ENCODE measurements around the gene BFSP1.

Gene BFSP1

GRCh38 chr20:17542481-17542880 lies 11.3 kb upstream of the BFSP1 start:
- TF ChIP-seq CTCF (IDR thresholded peaks at IDR 0.05; ENCODE audit: low read depth, low read length), result no peak
- no peak overlapping the region for H3K4me3 ChIP-seq (ENCODE audit: low read depth, low read length)

- H3K4me3 ChIP-seq (ENCODE audit: low read depth, low read length), result no peak overlapping the region
- TF ChIP-seq CTCF (IDR thresholded peaks at IDR 0.05; ENCODE audit: low read depth, low read length), result no peak
Observed at GRCh38 chr20:17541996-17542395, 10.8 kb upstream of the BFSP1 start.

GRCh38 chr20:17541596-17541995 lies 10.4 kb upstream of the BFSP1 start:
- no peak overlapping the region for H3K4me3 ChIP-seq (ENCODE audit: low read depth, low read length)
- TF ChIP-seq CTCF (IDR thresholded peaks at IDR 0.05; ENCODE audit: low read depth, low read length), result no peak

GRCh38 chr20:17538517-17539170 lies 7.5 kb upstream of the BFSP1 start:
- no peak overlapping the region for H3K4me3 ChIP-seq (ENCODE audit: low read depth, low read length)
- no peak for TF ChIP-seq CTCF (IDR thresholded peaks at IDR 0.05; ENCODE audit: low read depth, low read length)

GRCh38 chr20:17537959-17538358 lies 6.8 kb upstream of the BFSP1 start:
- no peak for TF ChIP-seq CTCF (IDR thresholded peaks at IDR 0.05; ENCODE audit: low read depth, low read length)
- H3K4me3 ChIP-seq (ENCODE audit: low read depth, low read length), result no peak overlapping the region

- H3K4me3 ChIP-seq (ENCODE audit: low read depth, low read length), result no peak overlapping the region
- TF ChIP-seq CTCF (IDR thresholded peaks at IDR 0.05; ENCODE audit: low read depth, low read length), result peak; percentile 91
Observed at GRCh38 chr20:17536944-17537444, 5.8 kb upstream of the BFSP1 start.

GRCh38 chr20:17534077-17534476 lies 2.9 kb upstream of the BFSP1 start:
- H3K4me3 ChIP-seq (ENCODE audit: low read depth, low read length), result no peak overlapping the region

More at GRCh38 chr20:17534077-17534476, 2.9 kb upstream of the BFSP1 start:
- TF ChIP-seq CTCF (IDR thresholded peaks at IDR 0.05; ENCODE audit: low read depth, low read length), result no peak

Data from WI38 (cell line).